HPDE6-E6E7 (cell line): ENCODE measurements around the gene CAND2.
A peak's percentile ranks its signal among the peaks of the same experiment; 100 is the strongest.
"Not testable (repeated sequence)": the region's sequence is repeated elsewhere in the genome, so short reads cannot be mapped to it uniquely, and the experiment has no call there.

Experiments
- DNase-seq: peaks from one replicate; pipeline ENCODE4 v3.0.0; 2011; ENCODE audit warnings: missing footprints; ENCODE audit errors: extremely low spot score

CAND2 gene

DNA sequence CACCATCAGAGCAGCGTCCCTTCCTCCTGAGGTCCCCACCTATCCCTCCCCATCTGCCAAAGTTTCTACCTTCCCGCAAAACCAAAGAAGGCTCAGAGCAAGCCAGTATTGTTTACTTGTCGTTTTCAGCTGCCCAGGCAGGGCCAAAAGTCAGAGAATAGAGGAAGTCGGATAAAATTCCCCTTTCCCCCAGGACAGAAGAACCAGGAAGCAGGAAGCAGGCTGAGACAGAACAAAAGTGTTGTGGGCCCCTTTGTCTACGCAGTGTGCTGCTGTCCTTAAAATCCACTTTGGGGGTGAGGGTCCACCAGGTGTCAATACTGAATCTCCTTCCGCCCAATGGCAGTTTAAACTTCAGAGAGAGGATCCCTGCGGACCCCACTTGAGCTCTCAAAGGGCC, 63.4 kb downstream of the CAND2 start:
- no peak for DNase-seq

- DNase-seq = no peak
These were observed 65.1 kb downstream of the CAND2 start for GRCh38 chr3:12861611-12862010.

DNA sequence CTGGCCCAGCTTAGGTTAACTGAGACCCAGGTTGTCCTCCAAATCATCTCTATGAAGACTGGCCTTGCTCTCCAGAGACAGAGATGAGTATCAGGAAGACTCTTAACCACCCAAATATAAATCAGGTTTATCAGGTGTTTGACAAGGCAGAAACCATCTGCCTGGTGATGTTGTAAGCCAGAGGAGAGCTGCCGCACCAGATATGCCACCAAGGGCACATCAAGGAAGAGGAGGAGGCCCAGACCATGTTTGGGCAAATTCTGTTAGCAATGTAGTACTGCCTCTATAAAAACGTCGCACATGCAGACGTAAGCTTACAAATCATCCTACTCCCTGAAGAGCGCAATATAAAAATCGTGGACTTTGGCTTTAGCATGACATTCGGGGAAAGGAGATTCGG, 65.9 kb downstream of the CAND2 start:
- no peak for DNase-seq

- no peak for DNase-seq
These were observed 68.8 kb downstream of the CAND2 start for GRCh38 chr3:12865271-12865670.

DNA sequence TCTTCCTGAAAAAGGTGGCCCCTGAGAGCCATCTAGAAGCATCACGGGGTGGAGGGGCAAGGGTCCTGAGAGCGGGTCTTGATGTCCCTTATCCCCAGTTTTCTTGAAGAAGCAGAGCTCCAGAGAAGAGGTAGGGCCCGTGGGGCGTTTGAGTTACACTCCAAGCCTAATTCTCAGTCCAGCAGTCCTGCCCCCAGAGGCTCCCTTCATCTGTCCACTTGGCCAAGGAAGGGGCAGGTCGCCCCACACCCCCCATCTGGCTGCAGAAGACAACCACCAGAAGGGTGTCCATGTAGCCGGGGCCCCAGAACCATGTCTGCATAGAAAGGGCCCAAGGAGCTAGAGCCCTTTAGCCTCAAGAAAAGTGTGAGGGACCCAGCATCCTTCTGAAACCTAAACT, 70.4 kb downstream of the CAND2 start:
- DNase-seq = no peak

DNA sequence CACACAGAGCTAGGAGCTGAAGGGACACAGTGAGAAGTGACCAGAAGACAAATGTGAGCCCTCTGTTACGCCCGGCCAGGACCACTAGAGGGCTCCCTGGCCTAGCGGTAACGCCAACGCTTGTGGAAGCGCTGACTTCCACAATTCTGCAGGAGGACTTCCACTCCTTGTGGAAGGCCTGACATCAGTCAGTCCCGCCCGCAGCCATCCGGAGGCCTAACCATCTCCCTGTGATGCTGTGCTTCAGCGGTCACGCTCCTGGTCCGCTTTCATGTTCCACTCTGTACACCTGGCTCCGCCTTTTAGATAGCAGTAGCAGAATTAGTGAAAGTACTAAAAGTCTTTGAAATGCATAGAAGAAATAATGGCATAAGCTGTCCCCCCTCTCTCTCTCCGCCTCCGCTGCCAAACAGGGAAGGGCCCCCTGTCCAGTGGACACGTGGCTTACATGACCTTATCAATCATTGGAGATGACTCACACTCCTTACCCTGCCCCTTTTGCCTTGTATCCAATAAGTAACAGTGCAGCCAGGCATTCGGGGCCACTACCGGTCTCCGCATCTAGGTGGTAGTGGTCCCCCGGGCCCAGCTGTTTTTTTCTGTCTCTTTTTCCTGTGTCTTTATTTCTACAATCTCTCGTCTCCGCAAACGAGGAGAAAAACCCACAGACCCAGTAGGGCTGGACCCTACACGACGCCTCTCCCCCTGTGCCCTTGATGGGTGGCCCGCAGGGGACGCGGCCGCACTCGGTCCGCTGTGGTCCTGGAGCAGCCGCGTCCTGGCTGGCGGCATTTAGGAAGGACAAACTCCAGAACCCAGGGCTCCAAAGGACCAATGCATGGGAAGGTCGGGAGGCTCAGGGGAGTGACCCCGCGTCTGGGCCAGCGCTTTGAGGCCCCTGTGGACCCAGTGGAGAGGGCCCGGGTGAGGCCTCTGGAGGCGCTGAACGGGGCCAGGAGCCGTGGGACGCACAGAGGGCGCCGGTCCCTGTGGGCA, 71.9 kb downstream of the CAND2 start:
- DNase-seq = peak; percentile 33

GRCh38 chr3:12869035-12869621, 72.6 kb downstream of the CAND2 start:
- DNase-seq = no peak

- no peak for DNase-seq
These were observed 74.5 kb downstream of the CAND2 start for GRCh38 chr3:12870942-12871341.

DNA sequence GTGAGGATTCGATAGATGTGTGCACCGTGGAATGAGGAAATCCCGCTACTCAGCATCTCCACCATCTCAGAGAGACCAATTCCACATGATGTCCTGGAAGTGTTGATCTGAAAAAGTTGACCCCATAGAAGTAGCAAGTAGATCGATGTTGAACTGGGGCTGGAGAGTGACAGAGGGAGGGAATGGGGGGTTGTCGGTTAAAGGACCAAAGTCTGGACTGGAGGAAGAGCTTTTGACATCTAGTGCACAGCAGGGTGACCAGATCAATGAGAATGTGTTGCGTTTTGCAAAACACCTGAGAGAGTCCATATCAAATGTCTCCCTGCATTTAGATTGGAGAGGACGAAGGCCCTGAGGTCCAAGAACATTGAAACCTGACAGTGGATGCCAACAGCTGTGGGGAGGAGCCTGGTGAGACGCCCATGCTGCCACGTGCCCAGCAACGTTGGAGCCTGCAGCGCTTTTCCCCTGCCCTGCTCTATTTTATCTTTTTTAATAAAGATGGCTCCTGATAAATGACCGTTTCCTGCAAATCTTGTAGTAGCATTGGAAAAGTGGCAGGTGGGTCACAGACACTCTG, 75.0 kb downstream of the CAND2 start:
- no peak for DNase-seq

- DNase-seq = no peak
These were observed 79.7 kb downstream of the CAND2 start for GRCh38 chr3:12875857-12876836.

- no peak for DNase-seq
These were observed 80.6 kb downstream of the CAND2 start for GRCh38 chr3:12877040-12877439.

DNA sequence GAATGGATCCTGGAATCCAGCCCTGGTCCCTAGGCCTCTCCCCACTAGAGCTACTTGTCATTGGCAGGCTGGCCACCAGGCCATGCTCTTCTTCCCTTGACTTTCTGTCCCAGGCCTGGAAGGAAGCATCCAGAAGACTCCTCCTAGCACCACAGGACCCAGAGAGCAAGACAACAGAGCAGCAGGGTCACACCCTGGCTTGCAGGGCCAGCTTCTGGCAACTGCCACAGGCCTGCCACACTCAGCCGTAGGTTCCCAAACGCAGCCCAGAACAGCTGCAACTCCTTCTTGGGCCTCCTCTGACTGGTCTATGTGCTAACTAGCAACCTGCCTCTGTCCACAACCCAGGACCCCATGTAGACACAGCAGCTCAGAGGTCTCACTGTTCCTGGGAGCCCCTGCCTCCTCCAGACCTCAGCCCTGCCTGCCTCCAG, 81.7 kb downstream of the CAND2 start:
- DNase-seq = no peak

DNA sequence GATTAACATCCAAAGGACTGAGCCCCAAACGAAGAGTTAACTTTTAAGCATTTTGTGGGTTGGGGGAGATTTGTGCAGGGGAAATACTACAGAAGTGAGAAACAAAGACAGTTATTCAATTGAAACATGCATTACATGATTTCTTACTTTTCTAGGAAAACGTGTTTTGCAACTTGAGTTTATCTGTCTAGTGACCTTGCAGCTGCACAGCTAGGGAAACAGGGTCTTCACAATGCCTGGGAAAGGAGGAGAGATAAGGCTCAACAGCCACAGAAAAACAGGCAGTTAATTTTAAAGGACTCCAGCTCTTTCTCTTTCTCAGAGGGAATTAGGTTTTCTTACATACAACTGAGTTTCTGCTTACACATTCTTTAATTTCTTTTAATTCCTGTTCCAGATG, 82.3 kb downstream of the CAND2 start:
- not testable (repeated sequence) for DNase-seq

DNA sequence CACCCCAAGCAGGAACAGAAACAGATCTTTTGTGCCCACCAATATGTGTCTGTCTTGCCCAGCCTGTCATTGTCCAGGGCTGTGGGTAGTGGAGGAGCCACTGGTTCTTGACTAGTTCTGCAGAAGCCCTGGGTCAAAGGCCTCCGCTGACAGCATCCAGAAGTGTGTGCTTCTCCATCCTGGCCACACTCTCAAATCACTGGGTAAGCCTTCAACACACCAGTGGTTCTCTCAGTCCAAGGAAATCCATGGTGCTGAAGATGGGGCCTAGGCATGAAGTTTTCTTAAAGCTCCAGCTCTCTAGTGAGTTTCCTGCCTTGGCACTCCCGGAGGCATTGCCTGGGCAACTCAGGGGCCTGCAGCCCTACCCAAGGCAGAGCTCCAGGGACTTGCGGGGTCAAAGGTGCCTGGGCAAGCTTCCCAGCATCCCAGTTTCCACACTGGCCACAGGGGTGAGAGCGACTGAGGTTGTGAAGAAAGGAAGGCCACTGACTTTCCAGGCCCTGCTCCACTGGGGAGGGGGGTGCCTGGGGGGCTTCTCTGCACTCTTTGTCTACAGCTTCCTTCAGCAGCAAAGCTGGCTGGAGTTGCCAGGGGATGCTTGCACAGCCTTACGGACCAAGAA, 82.8 kb downstream of the CAND2 start:
- DNase-seq = no peak

DNA sequence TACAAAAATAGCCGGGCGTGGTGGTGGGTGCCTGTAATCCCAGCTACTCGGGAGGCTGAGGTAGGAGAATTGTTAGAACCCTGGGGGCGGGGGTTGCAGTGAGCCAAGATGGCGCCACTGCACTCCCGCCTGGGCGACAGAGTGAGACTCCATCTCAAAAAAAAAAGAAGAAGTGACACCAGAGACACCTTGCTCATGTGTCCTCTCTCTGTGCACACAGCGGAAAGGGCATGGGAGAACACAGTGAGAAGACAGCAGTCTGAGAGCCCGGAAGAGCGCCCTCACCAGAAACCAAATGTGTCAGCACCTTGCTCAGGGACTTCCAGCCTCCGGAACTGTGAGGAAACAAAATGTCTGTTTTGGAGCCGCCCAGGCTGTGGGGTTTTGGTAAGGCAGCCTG, 85.4 kb downstream of the CAND2 start:
- DNase-seq = not testable (repeated sequence)

DNA sequence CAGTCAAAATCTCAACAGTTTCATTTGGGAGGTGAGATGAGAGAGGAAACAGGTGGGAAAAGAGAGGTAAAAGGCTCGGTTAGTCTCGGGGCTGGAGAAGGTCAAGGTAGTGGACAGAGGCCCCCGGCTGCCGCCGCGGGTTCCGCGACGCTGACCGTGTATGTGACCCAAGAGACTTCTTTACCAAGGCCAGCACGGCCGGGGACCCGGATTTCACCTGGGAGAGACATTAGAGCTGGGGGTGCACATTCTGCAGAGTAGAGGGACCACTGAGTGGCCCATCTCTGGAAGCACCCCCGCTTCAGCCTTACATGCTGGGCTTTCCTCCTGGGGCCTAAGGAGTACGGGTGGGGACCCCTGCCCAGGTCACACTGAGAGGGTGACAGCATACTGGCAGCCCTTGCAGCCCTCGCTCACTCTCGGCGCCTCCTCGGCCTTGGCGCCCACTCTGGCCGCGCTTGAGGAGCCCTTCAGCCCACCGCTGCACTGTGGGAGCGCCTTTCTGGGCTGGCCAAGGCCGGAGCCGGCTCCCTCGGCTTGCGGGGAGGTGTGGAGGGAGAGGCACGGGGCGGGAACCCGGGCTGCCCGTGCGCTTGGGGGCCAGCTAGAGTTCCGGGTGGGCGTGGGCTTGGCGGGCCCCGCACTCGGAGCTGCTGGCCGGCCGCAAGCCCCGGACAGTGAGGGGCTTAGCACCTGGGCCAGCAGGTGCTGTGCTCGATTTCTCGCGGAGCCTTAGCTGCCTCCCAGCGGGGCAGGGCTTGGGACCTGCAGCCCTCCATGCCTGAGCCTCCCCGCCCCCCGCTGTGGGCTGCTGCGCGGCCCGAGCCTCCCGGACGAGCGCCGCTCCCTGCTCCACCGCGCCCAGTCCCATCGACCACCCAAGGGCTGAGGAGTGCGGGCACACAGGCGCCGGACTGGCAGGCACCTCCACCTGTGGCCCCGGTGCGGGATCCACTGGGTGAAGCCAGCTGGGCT, 86.1 kb downstream of the CAND2 start:
- no peak for DNase-seq

DNA sequence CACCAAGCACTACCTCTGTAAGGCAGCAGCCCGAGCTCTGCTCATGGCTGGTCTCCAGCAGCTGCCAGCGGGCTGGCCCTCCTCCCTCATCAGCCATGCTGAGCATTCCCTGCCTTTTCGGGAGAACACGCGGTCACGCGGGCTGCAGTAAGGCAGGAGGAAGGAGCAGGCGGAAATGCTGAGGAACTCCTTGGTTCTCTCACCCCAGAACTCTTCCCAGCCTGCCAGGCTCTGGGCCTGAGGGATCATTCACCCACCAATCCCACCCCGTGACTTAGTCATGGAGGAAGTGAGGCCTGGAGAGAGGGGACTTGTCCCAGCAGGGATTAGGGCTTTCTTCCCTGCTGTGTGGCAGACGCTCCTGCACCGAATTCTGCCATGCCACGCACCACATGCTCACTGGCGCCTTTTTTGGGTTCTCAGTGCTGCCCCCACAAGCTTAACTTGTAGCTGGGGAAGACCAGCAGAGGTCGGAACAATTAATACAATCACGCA, 87.8 kb downstream of the CAND2 start:
- no peak for DNase-seq
